Left lobe of liver (tissue), 2 donors: ENCODE results near the gene TTC28. TPM values are rescaled to one million over a fixed set of nuclear protein-coding genes. Genes with fewer than 3 reads are reported as not detected.
A peak's percentile ranks its signal among the peaks of the same experiment; 100 is the strongest.

Experiments
- ATAC-seq: fragments of 200-7000 bp; cut with Tn5 transposase; one replicate; pipeline ENCODE4 v1.9.1; 2020; ENCODE audit warnings: mild to moderate bottlenecking, moderate library complexity
- DNase-seq: peaks from one replicate; pipeline ENCODE4 v3.0.0-alpha.2; 2020; ENCODE audit warnings: low spot score
- total RNA-seq: library from RNA; stranded (reverse); gene quantifications from one replicate; pipeline ENCODE4 v1.2.1, GENCODE V29; 2021
- donor health status: DM: no; HTN: no; CAD: no; lungs with moderate emphysema.
- donor health status: DM: no; HTN: yes; CAD: no.

Gene TTC28
- total RNA-seq, 1 donor from 2014 or later = 12.3 TPM

- DNase-seq = no peak
- ATAC-seq = no peak
Measured at GRCh38 chr22:28417431-28417830, 262.2 kb downstream of the TTC28 start.

- no peak for DNase-seq
- ATAC-seq = no peak
Measured at GRCh38 chr22:28414913-28415312, 264.7 kb downstream of the TTC28 start.

GRCh38 chr22:28413612-28414399, 265.8 kb downstream of the TTC28 start:
- DNase-seq = no peak
- no peak for ATAC-seq

GRCh38 chr22:28412109-28412508, 267.5 kb downstream of the TTC28 start:
- no peak for ATAC-seq
- DNase-seq = no peak

- no peak for ATAC-seq
- DNase-seq = no peak
Measured at GRCh38 chr22:28411125-28411524, 268.5 kb downstream of the TTC28 start.

- ATAC-seq (no peak), DNase-seq (no peak)
Measured at GRCh38 chr22:28410050-28410816, 269.4 kb downstream of the TTC28 start.

GRCh38 chr22:28408709-28409108, 270.9 kb downstream of the TTC28 start:
- no peak for ATAC-seq
- no peak for DNase-seq

GRCh38 chr22:28407645-28408044, 272.0 kb downstream of the TTC28 start:
- ATAC-seq (no peak), DNase-seq (no peak)

- DNase-seq (no peak), ATAC-seq (no peak)
Measured at GRCh38 chr22:28406246-28406645, 273.4 kb downstream of the TTC28 start.

- ATAC-seq = no peak
Measured at GRCh38 chr22:28405588-28405987, 274.1 kb downstream of the TTC28 start.

GRCh38 chr22:28402539-28402938, 277.1 kb downstream of the TTC28 start:
- ATAC-seq (no peak), DNase-seq (no peak)

More at GRCh38 chr22:28405588-28405987, 274.1 kb downstream of the TTC28 start:
- DNase-seq = no peak

GRCh38 chr22:28402060-28402459, 277.6 kb downstream of the TTC28 start:
- no peak for ATAC-seq
- DNase-seq = no peak

- DNase-seq (no peak), ATAC-seq (peak; percentile 78)
Measured at GRCh38 chr22:28398981-28399380, 280.7 kb downstream of the TTC28 start.

GRCh38 chr22:28398355-28398754, 281.3 kb downstream of the TTC28 start:
- ATAC-seq = no peak
- DNase-seq = no peak

- ATAC-seq = no peak
- no peak for DNase-seq
Measured at GRCh38 chr22:28397306-28397705, 282.3 kb downstream of the TTC28 start.

- DNase-seq = no peak
- ATAC-seq = peak; percentile 85
Measured at GRCh38 chr22:28395920-28396753, 283.5 kb downstream of the TTC28 start.

- no peak for ATAC-seq
- DNase-seq = no peak
Measured at GRCh38 chr22:28395520-28395919, 284.1 kb downstream of the TTC28 start.

GRCh38 chr22:28394513-28395110, 285.0 kb downstream of the TTC28 start:
- ATAC-seq = no peak

GRCh38 chr22:28381429-28382167, 298.0 kb downstream of the TTC28 start:
- no peak for DNase-seq
- ATAC-seq = no peak

More at GRCh38 chr22:28394513-28395110, 285.0 kb downstream of the TTC28 start:
- DNase-seq = no peak

GRCh38 chr22:28379951-28380350, 299.7 kb downstream of the TTC28 start:
- no peak for DNase-seq
- ATAC-seq = no peak
